Fibroblast of pulmonary artery (primary cell): ENCODE data around the gene CNTNAP2.
"Not testable (repeated sequence)": the region's sequence is repeated elsewhere in the genome, so short reads cannot be mapped to it uniquely, and the experiment has no call there.

Experiments used
- DNase-seq: peaks from one replicate; pipeline ENCODE4 v3.0.0-alpha.2; 2010; ENCODE audit warnings: low read depth
- H3K4me3 ChIP-seq: replicated peaks from 2 replicates; pipeline ENCODE4 v1.5.1; 2011; ENCODE audit warnings: low read depth, mild to moderate bottlenecking, control low read depth, low read length, moderate library complexity
- TF ChIP-seq, protein P1 (sequence below): IDR thresholded peaks from 2 replicates; pipeline ENCODE4 v1.5.1; 2011; ENCODE audit warnings: mild to moderate bottlenecking, control low read depth, low read length, inconsistent platforms; ENCODE audit errors: missing control alignments

Gene CNTNAP2

GRCh38 chr7:148050492-148051158 is 1934.0 kb downstream of the CNTNAP2 start:
- TF ChIP-seq, protein P1, sequence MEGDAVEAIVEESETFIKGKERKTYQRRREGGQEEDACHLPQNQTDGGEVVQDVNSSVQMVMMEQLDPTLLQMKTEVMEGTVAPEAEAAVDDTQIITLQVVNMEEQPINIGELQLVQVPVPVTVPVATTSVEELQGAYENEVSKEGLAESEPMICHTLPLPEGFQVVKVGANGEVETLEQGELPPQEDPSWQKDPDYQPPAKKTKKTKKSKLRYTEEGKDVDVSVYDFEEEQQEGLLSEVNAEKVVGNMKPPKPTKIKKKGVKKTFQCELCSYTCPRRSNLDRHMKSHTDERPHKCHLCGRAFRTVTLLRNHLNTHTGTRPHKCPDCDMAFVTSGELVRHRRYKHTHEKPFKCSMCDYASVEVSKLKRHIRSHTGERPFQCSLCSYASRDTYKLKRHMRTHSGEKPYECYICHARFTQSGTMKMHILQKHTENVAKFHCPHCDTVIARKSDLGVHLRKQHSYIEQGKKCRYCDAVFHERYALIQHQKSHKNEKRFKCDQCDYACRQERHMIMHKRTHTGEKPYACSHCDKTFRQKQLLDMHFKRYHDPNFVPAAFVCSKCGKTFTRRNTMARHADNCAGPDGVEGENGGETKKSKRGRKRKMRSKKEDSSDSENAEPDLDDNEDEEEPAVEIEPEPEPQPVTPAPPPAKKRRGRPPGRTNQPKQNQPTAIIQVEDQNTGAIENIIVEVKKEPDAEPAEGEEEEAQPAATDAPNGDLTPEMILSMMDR: no peak
- H3K4me3 ChIP-seq: no peak overlapping the region
- no peak for DNase-seq

DNA sequence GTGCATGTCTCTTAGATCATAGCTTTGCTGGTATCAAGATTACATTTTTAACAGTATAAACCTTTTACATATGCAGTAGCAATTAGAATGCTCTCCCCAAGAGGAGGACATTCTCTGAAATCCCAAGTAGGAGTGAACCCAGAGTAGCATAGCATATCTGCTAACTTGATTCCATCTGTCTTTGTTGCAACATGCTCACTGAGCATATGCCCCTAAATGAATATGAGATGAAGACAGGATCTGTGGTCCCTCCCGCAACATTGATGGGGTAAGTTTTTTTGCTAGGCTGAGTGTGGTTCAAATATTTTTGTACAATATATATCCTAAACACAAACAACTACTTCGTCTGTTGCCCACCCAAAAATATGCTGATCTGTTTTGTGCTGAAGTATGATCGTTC is 1939.8 kb downstream of the CNTNAP2 start:
- DNase-seq: no peak
- no peak overlapping the region for H3K4me3 ChIP-seq
- TF ChIP-seq, protein P1: no peak

- H3K4me3 ChIP-seq: no peak overlapping the region
- TF ChIP-seq, protein P1: no peak
- DNase-seq: no peak
Observed at GRCh38 chr7:148058092-148058491, 1941.5 kb downstream of the CNTNAP2 start.

DNA sequence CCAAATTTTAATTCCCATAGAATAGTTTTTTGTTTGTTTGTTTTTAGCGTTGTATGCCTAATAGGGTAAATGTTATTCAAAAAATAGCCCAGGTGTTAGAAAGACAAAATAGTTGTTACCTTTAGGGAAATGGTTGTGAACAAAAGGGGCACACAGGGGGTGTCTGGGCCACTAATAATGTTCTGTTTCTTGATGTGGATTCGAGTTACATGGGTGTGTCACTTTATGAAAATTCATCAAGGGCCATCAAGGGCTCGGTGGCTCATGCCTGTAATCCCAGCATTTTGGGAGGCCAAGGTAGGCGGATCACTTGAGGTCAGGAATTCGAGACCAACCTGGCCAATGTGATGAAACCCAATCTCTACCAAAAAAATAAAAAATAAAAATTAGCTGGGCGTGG is 1942.2 kb downstream of the CNTNAP2 start:
- DNase-seq: no peak
- H3K4me3 ChIP-seq: no peak overlapping the region
- TF ChIP-seq, protein P1: no peak

DNA sequence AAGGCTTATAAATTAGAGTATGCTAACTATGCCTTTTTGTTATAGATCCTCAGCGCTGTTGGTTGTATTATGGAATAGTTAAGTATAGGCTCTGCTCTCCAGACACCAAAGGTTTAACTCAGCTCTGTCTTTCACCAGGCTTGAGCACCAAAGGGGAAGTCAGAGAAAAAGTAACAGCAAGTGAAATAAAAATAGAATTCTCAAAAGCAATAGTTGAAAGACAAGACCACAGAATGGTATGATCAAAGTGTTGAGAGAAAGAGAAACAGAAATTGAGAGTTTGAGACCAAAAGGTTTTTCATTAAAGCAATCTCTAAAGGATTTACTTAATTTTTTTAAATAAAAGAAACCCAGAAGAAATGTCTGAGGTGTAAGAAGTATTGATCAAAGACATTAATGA is 1944.1 kb downstream of the CNTNAP2 start:
- no peak for DNase-seq
- TF ChIP-seq, protein P1: no peak
- no peak overlapping the region for H3K4me3 ChIP-seq

GRCh38 chr7:148078111-148078510 is 1961.5 kb downstream of the CNTNAP2 start:
- DNase-seq, H3K4me3 ChIP-seq: not testable (repeated sequence)

- TF ChIP-seq, protein P1: no peak
- no peak for DNase-seq
- no peak overlapping the region for H3K4me3 ChIP-seq
Observed at GRCh38 chr7:148079206-148080080, 1962.8 kb downstream of the CNTNAP2 start.
